OCI-LY1 (cell line): Measurements from ENCODE around the gene GMDS.

Source experiments
- EZH2 ChIP-seq: fragments of 200-600 bp; sonication (generic), shearing (Covaris generic); IDR thresholded peaks from 2 replicates; pipeline ENCODE4 v1.8.0; 2017; ENCODE audit warnings: borderline replicate concordance, mixed run types, mild to moderate bottlenecking, antibody characterized with exemption, low read length, moderate library complexity, mixed read lengths
- TF ChIP-seq, protein P1 (sequence below): fragments of 200-600 bp; sonication (generic), shearing (Covaris generic); IDR thresholded peaks from 2 replicates; pipeline ENCODE4 v1.5.1; 2017; ENCODE audit warnings: mild to moderate bottlenecking, antibody characterized with exemption, low read length, moderate library complexity, mixed read lengths

- TF ChIP-seq, protein P1, sequence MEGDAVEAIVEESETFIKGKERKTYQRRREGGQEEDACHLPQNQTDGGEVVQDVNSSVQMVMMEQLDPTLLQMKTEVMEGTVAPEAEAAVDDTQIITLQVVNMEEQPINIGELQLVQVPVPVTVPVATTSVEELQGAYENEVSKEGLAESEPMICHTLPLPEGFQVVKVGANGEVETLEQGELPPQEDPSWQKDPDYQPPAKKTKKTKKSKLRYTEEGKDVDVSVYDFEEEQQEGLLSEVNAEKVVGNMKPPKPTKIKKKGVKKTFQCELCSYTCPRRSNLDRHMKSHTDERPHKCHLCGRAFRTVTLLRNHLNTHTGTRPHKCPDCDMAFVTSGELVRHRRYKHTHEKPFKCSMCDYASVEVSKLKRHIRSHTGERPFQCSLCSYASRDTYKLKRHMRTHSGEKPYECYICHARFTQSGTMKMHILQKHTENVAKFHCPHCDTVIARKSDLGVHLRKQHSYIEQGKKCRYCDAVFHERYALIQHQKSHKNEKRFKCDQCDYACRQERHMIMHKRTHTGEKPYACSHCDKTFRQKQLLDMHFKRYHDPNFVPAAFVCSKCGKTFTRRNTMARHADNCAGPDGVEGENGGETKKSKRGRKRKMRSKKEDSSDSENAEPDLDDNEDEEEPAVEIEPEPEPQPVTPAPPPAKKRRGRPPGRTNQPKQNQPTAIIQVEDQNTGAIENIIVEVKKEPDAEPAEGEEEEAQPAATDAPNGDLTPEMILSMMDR, result no peak
- TF ChIP-seq EZH2, result no peak
Measured at GRCh38 chr6:1611572-1612298, 633.7 kb downstream of the GMDS start.
